GM23248 (cell line): Measurements from ENCODE around the gene UMODL1.

Experiments
- EZH2 ChIP-seq: fragments of 200-600 bp; sonication (generic); IDR thresholded peaks from 2 replicates; pipeline ENCODE4 v1.6.1; 2018; ENCODE audit warnings: antibody characterized with exemption, mild to moderate bottlenecking; ENCODE audit not compliant: insufficient read depth, poor library complexity, severe bottlenecking
- EZH2phosphoT487 ChIP-seq: fragments of 200-600 bp; sonication (generic); IDR thresholded peaks from 2 replicates; pipeline ENCODE4 v1.6.1; 2018; ENCODE audit warnings: antibody characterized with exemption, moderate library complexity, mild to moderate bottlenecking, low read depth; ENCODE audit not compliant: insufficient read depth

GRCh38 chr21:42081931-42082381 is 10.8 kb downstream of the UMODL1 start:
- TF ChIP-seq EZH2 (no peak), EZH2phosphoT487 (no peak)
